HG02943 (cell line): ENCODE measurements around the gene BTNL2.

Experiments used
- ATAC-seq: cut with Tn5 transposase; IDR thresholded peaks from one replicate; pipeline ENCODE4 v1.9.1; 2021; ENCODE audit warnings: mild to moderate bottlenecking, low read depth, moderate library complexity; ENCODE audit not compliant: unreplicated experiment

BTNL2 gene

DNA sequence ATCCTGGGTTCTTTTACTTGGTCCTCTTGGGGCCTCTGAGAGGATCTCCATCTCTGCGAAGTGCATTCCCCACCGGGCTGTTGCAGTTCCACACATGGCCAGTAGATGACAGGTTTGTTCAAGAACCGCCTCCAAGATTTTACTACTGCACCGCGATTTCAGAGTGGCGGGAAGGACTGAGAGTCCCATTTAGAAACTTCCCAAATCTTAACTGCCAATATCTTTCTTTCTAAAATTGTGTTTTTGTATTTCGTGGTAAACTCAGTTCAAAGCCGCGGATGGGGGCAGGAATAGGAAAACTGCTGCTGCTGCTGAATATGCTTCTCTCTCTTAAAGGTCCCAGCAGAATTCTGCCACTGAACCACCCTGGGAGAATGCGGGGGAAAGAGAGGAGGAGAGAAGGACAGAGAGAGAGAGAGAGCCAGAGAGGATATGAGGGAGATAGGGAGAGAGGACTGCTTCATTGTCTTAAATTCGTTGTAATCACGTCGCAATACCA is 8.6 kb upstream of the BTNL2 start:
- no peak for ATAC-seq

DNA sequence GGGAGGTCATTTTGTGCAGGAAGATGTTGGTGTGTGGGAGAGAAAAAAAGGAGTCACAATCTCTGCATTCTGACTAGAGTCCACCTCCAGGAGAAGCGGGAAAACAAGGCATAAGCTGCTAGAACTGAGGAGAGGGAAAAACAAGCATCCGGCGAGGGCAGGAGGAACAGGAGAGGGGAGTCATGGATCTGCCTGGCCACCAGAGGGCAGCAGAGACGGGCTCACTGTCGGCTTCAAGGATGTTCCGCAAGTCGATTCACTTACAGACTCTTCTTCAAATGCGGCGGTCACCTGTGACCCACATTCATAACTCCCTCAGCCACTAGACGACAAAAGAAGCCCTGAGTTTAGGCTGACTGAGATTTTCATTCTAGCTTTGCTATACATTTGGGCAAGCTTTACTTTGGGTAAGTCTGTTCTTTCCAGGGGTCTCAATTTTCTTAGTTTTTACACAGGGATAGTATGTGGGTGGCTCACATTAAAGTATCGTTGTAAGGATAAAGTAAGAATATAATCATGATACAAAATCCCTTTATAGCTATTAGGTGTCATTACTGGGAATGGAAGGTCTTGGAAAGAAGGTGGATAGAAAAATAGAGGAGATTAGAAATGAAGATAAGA is 6.6 kb upstream of the BTNL2 start:
- no peak for ATAC-seq

DNA sequence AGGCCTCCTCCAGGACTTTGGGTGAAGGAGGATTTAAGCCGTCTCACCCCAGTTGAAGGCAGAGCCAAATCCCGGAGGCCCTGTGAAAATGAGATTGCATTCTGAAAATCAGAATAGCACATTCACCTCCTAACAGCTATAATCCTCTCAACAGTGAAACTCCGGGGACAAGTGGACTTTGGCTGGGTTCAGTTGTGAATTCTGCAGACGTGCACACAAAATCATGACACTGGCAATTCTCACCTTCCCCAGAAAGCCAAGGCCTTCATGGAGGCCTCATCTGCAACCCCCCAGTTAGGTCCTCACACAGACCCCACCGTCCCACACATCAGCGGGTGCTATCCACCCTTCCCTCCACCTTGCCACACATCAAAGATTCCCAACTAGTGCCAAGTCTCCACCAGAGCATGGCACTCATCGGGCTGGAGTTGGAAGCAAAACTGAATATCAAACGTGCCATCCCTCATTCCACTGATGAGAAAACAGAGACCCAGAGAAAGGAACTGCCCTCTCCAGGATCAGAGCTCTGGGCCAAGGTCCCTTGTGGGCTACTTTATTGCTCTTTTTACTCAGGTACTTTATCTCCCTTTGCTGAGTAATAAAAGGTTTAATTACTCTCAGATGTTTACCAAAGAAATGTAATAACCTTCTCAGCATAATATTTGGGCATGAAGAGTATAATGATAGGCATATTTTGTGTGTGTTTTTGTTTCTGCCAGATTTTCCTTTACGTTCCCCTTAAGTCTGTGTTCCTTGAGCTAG is 4.8 kb upstream of the BTNL2 start:
- ATAC-seq = no peak

DNA sequence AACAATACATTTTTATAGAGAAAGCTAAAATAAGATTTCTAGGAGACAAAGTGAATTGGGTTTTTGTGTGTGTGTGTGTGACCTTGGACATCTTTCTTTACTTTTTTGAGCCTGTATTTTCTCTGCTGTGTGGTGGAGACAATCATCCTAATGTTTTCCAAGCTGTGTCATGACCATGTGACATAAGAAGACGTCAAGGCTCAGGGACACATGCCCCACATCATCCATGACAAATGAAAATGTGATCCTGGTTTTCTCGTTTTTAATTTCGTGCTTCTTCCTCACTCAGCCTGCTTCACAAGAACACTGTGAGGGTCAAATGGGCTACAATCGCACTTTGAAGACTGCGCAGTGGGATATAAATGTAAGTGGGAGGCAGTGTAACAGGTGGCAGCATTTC is 3.9 kb upstream of the BTNL2 start:
- ATAC-seq = no peak

DNA sequence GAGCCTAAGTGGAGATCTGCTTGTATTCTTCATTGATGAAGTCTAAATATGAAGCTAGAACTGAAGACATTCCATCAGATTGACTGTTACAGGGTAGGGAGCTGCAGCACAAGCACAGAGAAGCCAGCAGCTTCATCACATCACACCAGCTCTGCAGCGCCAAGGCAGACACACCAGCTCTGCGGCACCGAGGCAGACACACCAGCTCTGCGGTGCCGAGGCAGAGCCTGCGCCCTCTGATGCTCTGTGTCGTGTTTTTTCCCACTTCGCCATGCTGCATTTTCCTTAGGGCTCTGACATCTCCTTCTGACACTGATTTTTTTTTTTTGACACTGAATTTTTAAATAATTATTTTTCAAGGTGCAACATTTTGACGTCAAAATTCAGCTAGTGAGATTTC is 784 bp downstream of the BTNL2 start:
- no peak for ATAC-seq

DNA sequence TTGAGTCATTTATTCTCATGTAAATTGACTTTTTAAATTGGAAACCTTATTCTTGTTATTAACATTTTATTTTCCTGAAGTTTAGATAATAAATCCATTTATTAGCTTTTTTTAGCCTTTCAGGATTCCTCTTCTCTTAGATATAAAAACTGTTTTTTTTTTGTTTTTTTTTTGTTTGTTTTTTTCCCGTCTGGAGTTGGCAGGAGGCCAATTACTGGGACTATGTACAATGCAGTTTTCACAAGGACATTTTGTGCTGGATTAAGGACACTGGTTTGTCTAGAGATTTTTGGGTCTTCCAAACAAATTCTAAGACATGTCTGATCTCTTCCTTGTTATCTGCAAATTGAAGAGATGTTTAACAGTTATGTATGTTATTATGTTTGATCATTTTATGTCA is 1.3 kb downstream of the BTNL2 start:
- ATAC-seq = no peak

DNA sequence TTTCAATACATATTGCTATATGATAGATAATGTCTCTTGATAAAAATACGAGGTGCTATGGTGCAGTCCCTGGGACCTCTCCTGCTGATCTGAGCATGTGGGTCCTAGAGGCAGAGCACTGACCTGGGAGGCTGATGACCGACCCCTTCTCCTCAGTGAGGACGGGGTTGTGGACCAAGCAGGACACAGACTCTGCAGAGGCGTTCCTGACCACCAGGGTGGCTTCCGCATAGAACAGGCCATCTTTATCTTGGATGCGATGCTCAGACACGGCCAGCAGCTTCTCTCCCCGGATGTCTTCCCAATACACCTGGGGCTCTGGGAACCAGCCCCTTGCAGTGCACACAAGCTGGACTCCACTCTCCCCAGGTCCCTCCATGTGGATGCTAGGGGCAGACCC is 4.2 kb downstream of the BTNL2 start:
- no peak for ATAC-seq

DNA sequence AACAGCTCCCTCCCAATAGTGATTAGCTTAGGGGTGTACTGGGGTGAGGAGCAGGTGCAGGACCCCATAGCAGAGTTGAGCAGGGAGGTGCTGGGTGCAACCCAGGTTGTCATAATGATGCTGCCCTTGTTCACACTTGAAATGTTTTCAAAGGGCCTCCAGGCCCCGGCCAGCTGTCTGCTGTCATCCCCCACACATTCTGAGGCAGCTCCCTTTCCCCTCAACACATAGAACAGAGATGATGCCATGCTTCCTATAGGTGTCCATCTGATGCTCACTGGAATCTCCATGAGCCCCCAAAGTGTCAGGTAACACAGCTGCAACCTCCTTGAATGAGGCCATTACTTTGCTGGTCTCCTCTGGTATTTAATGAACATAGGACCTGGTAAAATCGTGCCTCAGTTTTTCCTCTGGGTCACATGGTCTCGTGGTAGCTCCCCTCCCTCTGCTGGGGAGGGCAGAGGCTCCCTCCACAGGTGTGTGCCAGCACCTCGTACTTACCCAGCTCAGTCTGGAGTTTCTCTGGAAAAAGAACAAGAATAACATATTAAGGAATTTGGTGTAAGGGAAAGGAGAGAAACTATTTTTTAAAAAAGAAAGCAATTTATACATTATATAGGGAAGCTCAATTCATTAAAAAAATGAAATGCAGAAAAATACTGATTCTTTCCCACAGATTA is 5.6 kb downstream of the BTNL2 start:
- ATAC-seq = no peak

DNA sequence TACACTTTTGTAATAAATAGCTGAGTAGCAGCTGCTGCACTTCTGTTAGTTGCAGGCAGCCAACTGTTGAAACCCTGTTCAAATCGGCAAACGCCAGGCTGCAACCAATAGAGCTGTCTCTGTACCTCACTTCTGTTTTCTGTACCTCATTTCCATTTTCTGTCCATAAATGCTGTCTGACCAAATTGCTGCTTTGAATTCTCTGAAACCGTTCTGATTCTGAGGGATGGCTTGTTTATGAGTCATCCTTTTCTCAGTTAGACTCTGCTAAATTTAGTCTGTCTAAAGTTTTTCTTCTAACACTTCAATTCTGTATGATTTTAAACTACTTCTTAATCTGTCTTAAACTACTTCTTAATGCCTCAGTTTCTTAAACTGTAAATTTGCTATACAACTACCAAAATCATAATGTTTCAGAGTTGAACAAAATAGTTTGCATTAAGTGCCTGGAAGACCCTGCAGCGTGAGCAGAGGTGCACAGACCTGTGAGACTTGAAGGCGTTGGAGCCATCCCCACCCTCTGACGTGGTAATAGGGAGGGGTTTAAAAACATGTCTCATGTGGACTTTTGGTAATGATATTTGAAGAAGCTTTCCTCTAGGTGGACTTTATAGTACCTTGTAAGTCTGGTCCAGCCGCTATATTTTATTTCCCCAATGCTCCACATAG is 9.6 kb downstream of the BTNL2 start:
- ATAC-seq = no peak

DNA sequence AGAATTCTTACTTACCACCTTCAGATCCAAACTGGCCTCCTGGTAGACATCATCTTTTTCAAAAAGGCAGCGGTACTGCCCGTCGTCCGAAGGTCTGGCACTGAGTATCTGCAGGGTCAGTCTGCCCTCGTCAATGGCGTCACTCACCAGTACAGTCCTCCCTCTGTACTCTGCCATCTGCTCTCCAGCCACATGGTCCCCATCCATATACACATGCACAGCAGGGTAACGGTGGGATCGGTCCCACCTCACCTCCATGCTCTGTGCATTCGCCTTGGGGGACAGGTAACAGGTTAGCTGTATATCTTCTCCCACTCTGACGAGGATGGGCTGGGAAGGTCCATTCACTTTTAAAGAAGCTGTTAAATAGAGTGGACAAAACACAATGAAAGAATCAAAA is 11.0 kb downstream of the BTNL2 start:
- no peak for ATAC-seq

DNA sequence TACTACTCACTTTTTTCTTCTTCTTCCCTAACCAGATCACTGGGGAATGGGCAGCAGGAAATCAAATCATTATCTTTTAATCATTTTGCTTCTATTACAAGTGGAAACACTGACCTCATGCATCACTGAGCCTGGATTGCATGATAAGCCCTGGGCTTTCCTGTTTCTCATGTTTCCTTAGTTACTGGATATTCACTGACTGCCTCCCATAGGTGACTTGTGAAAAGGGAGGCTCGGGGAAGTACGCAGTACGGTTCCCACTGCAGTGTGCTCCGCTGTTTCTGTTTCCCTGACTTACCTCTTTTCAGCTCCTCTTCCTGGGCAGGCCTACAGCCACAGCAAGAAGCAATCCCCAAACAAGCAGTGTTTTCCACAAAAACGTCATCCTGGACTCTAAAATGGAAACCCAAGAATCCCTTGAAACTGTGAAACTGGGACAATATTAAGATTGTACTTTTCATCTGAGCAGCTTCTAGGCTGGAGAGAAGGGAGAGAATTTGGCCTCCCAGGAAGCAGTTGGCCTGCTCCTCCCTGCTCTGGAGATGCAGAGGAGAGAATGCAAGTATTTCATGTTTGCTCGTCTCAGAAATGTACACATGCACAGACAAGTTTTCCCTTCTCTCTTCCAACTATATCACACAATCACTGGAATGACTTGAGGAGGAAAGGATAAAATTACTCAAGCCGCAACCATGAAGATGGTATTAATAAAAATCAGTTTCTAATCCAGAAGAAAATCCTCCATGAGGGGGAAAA is 13.1 kb downstream of the BTNL2 start:
- no peak for ATAC-seq

DNA sequence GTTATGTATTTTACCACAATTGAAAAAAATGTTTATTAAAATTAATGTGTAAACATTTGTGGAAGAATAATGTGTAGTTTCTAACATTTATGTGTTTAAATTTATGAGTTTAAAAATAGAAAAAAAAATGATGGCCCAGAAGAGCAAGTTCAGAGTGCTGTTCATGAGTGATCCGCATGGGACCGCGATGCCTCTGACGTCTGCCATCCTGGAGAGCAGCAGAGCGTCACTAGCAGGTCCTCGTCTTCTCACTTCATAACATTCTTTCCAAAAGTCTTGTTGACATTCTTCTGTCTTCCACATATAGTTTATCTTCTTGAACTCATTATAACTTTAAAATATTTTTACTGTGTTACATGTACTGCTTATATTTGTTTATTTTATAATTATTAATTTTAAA is 15.5 kb downstream of the BTNL2 start:
- ATAC-seq = no peak

DNA sequence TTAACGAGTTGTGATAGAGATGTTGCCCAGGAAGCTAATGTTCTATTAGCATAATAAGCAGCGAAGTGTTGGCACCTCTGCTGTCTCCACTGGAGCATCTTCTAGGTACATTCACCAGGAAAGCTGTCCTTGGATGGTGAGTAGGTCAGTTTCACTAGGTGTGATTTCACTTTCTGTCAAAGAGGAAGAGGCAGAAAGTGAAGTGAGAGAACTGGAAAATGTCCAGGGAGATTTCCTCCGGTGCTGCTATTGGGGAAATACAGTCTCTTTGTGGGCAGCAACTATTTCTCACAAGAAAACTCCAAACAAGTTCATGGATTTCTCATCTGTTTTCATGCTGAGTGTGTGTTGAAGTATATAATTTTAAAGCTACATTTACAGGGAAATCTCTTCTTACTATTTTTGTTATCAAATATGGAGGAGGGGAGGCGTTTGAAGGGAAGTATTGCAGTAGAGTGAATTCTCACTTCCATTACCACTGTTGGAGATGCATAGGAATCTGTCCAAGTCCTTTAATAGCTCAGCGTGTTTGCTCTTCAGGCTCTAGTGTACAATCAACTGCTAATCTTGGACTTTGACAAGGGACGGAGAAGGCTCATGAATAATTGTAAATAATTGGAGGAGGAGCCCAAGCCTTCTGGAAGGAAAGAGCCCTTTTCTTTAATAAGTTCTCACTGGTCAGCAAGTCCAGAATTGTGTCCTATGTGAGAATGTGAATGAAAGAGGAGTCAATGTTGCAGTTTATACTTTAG is 19.2 kb downstream of the BTNL2 start:
- no peak for ATAC-seq

DNA sequence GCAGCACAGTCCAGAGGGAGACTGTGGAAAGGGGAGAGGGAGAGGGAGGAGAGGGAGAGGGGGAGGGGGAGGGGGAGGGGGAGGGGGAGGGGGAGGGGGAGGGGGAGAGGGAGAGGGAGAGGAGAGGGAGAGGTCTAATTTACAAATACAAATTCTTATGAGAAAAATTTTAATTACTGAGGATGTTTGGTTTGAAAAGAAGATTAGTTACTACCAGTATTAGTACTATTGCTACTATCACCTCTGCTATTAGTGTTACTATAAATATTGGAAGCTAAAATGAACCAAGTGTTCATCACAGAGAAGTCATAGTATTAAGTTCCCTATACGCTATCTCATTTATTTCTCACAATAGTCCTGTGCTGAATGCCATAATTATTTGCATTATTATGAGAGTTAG is 20.9 kb downstream of the BTNL2 start:
- no peak for ATAC-seq

DNA sequence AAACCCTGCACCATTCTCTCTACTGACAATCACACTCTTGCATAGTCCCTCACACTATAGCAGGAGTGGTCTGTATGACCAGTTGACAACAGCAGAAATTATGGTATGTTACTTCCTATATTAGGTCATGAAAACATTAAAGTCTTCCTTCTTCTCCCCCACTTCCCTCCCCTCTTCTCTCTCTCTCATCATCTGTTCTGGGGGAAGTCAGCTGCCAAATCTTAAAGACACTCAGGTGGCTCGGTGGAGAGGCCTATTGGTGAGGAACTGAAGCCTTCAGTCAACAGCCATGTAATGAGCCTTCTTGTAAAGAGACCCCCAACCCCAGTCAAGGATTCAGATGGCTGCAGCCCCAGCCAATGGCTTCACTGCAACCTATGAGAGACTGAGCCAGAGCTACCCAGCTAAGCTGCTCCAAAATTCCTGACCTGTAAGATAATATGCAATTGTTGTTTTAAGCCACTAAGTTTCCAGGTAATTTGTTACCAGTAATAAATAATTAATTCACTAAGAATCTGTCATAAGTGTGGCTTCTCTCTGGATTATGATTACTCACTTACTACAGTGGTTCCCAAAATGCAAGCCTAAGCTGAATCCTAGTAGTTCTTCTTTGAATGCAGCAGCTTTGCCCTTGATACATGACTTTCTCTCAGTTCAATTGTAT is 24.1 kb downstream of the BTNL2 start:
- no peak for ATAC-seq

DNA sequence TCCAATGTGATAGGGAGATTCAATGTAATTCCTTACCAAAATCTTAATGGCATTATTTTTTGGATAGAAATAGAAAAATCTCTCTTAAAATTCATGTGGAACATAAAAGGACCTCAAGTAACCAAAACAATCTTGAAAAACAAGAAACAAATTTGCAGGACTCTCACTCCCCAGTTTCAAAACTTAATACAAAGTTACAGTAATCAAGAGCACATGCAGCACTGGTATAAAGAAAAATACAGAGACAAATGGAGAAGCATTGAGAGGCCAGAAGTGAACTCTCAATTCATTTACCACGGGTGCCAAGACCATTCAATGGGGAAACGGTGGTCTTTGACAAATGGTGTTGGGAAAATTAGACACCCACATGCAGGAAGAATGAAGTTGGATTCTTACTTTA is 27.4 kb downstream of the BTNL2 start:
- no peak for ATAC-seq

DNA sequence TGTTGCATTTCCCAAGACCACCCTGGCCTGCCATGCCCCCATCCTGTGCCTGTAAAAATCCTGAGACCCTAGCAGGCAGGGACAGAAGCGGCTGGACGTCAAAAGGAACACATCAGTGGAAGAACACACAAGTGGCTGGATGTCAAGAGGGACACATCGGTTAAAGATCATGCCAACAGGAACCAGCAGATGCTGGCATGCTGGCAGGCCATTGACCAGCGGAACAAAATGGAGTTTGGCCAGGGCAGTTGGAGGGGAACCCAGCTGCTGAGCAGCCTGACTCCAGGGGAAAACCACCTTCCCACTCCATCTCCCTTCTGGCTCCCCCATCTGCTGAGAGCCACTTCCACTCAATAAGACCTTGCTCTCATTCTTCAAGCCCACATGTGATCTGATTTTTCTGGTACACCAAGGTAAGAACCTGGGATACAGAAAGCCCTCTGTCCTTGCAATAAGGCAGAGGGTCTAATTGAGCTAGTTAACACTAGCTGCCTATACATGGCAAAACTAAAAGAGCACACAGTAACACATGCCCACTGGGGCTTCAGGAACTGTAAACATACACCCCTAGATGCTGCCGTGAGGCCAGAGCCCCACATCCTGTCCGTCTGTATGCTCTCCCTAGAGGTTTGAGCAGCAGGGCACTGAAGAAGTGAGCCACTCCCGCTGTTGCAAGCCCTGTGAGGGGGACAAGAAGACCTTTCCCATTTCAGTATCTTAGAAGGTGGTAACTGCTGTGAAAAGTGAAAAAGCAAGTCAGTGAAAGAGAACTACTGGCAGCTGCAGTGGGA is 31.0 kb downstream of the BTNL2 start:
- no peak for ATAC-seq

DNA sequence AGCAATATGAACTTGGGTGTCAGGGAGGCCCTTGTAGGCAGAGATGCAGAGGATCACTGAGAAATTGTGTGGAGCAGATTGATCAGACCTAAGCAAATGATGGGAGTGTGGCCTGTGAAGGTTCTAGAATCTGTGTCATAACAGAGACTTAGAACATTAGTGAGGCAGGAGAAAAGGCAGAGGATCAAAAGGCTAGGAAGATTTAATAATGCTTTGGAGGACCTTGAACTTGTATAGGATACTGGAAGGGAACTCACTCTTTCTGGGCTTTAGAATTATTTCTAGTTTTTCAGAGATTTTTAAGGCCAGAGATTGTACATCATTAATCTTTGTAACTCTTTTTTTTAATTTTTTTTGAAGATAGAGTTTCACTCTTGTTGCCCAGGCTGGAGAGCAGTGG is 35.2 kb downstream of the BTNL2 start, which contains the start of gene TSBP1:
TSBP1 (minus strand) TSS at position 101 of the 400 bp plus-strand sequence. CDS start 197 bp downstream, outside the sequence.
- no peak for ATAC-seq
